ENCODE data around the gene PRIMA1.

The PRIMA1 gene

DNA sequence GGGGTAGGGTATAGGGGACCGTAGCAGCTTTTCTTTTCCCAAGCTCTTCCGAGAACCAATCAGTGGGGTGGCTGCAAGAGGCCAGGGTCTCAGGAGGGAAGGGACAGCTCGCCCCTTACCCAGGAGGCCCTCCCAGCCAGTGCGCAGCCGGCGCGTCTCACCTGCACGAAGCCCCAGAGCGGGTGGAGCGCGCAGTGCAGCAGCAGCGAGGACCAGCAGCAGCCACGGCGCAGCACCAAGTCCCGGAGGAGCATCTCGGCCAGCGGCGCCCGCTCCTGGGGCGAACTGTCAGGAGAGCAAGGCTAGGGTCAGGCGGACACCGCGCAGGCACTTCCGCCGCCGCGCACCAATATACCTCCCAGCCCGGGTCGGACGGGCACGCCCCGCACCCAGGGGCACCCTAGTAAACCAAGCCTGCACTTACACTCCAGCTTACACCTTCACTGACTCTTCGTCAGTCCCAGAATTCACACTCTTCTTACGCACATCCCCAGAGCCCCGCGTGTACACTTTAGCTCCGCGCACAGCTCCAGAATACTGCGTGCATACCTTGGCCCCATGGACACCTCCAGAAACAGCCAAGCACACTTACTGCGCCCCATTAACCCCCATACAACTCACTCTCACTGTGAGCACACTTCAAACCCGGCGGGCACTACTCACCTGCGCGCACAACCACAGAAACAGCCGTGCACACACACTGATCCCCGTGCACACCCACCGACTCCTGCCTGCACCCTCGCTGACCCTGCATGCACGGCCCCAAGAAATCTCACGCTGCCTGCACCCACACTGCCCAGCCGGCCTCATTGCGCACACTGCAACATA lies 606 bp downstream of the PRIMA1 start:
- no peaks in the 10 kb centered on the region; the same call in 1 of the 2 replicates for H4K20me1 ChIP-seq
- no peak overlapping the region for H3K4me3 ChIP-seq
- TF ChIP-seq Cebpa-rat (IDR thresholded peaks at IDR 0.05), result no peak
- no peak overlapping the region for H3K9ac ChIP-seq
- no peaks in the 10 kb centered on the region for H3K4me1 ChIP-seq
- H3K9me3 ChIP-seq, result peaks cover 17% of the 10 kb centered on the region; the same call in 1 of the 2 replicates
- H3K36me3 ChIP-seq, result no peaks in the 10 kb centered on the region
- no peak overlapping the region for H3K4me2 ChIP-seq
- no peak overlapping the region for H3K27ac ChIP-seq
- H3K27me3 ChIP-seq, result peaks cover 56% of the 10 kb centered on the region

DNA sequence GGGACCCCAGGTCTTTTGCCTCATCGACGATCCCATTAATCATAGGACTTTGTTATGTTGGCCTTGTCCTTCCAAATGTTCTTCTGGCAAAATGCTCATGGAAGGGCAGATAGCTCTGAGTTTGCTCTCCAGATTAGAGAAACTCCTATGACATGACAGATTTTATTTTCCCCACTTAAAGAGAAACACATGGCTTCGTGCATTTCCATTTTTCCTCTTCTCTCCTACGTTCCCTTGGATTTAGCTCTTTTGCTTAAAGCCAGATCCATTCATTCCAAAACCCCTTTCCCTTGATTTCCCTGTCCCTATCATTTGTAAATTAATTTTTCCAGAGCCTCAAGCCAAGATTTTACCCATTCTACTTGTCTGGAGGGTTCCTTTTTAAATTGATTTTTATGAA lies 2.9 kb downstream of the PRIMA1 start:
- H3K27ac ChIP-seq, result no peak overlapping the region

GRCh38 chr14:93784878-93785277 lies 3.4 kb downstream of the PRIMA1 start:
- Histone ChIP-seq H3K27ac (no peak overlapping the region), H3K4me3 (no peak overlapping the region), H3K27me3 (peaks cover 41% of the 10 kb centered on the region), H3K4me1 (no peaks in the 10 kb centered on the region), H3K9ac (no peak overlapping the region), H3K9me3 (peaks cover 17% of the 10 kb centered on the region; the same call in 1 of the 2 replicates), H3K4me2 (no peak overlapping the region), H4K20me1 (no peaks in the 10 kb centered on the region; the same call in 1 of the 2 replicates), H3K36me3 (no peaks in the 10 kb centered on the region)
- no peak for TF ChIP-seq Cebpa-rat (IDR thresholded peaks at IDR 0.05)

More for the DNA sequence above, 2.9 kb downstream of the PRIMA1 start:
- Histone ChIP-seq H3K4me2 (no peak overlapping the region), H3K9me3 (peaks cover 17% of the 10 kb centered on the region; the same call in 1 of the 2 replicates), H3K4me3 (no peak overlapping the region), H3K9ac (no peak overlapping the region), H3K27me3 (peaks cover 46% of the 10 kb centered on the region), H3K4me1 (no peaks in the 10 kb centered on the region), H4K20me1 (no peaks in the 10 kb centered on the region; the same call in 1 of the 2 replicates), H3K36me3 (no peaks in the 10 kb centered on the region)
- TF ChIP-seq Cebpa-rat (IDR thresholded peaks at IDR 0.05), result no peak

DNA sequence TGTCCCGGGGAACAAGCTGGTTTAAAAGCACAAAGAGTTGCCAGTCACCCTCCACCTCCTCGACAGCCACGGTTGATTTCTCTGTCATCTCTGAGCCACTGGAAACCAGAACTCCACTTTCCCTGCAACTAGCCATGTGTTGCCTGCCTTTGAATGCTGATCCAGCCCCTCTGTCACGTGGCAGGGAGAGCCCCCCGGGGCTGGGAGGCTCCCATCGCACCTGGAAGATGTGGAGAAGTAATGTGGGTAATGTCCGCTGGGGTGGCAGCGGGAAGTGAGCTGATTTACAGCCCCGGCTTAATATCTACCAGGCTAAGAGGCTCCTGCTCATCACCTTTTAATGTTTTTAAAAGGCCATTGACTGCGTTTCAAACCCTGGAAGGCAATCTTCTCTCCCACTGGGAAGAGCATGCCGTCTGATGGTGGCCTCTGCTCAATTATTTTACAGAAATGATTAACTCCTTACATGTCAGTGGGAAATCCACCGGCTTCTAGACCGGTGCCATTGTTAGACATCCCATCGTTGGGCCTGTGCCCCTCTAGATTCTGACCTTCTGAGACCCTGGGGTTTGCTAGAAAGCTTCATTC lies 7.4 kb downstream of the PRIMA1 start:
- H3K4me3 ChIP-seq, result no peak overlapping the region
- H3K36me3 ChIP-seq, result no peaks in the 10 kb centered on the region
- no peak for TF ChIP-seq Cebpa-rat (IDR thresholded peaks at IDR 0.05)
- no peaks in the 10 kb centered on the region for H3K9me3 ChIP-seq
- no peak overlapping the region for H3K4me2 ChIP-seq
- H3K27me3 ChIP-seq, result peaks cover 1% of the 10 kb centered on the region; the same call in 1 of the 2 replicates
- H3K27ac ChIP-seq, result no peak overlapping the region
- H4K20me1 ChIP-seq, result no peaks in the 10 kb centered on the region
- no peaks in the 10 kb centered on the region for H3K4me1 ChIP-seq
- H3K9ac ChIP-seq, result no peak overlapping the region

DNA sequence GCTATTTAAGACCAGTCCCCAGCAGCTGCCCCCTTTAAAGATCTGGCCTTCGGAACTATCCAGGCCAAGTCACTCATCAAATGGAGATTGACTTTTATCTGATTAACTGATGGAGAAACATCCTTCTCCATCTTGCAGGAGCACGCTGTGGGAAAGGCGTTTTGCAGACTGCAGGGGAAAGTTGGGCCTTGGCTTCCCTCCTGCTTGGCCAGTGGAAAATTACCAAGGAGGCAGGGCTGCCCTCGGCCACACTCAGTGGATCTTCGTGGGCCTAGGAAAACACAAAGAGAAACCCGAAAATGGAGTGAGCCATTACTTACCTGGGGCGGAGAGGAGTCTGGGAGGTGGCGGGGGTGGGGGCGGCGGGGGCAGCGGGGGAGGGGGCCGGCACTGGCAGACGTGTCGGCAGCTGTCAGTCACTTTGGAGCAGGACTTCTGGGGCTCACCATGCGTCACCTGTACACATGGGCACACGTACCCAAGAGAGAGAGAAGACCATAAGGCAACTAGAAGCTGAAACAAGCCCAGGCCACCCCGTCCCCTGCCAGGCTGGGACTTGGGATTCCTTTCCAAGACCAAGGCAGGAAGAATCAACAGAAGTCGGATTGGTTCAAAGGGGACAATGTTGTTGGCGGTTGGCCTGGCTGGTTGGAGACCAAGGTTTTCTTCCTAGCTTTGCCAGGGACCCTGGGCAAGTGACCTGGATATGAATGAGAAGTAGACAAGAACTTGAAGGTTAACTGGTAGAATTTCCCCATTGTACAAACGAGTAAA lies 9.2 kb downstream of the PRIMA1 start:
- H3K27ac ChIP-seq, result no peak overlapping the region
- H3K9me3 ChIP-seq, result no peaks in the 10 kb centered on the region
- no peaks in the 10 kb centered on the region for H3K27me3 ChIP-seq
- TF ChIP-seq Cebpa-rat (IDR thresholded peaks at IDR 0.05), result no peak
- no peak overlapping the region for H3K4me2 ChIP-seq
- no peak overlapping the region for H3K4me3 ChIP-seq
- no peaks in the 10 kb centered on the region for H4K20me1 ChIP-seq
- no peak overlapping the region for H3K9ac ChIP-seq
- H3K4me1 ChIP-seq, result no peaks in the 10 kb centered on the region
- H3K36me3 ChIP-seq, result no peaks in the 10 kb centered on the region

GRCh38 chr14:93778453-93778852 lies 9.8 kb downstream of the PRIMA1 start:
- no peaks in the 10 kb centered on the region for H3K4me1 ChIP-seq
- no peak for TF ChIP-seq Cebpa-rat (IDR thresholded peaks at IDR 0.05)
- H3K4me3 ChIP-seq, result no peak overlapping the region
- H3K27ac ChIP-seq, result no peak overlapping the region
- no peaks in the 10 kb centered on the region for H3K27me3 ChIP-seq
- no peaks in the 10 kb centered on the region for H3K36me3 ChIP-seq
- no peak overlapping the region for H3K9ac ChIP-seq
- no peaks in the 10 kb centered on the region for H4K20me1 ChIP-seq
- H3K9me3 ChIP-seq, result no peaks in the 10 kb centered on the region
- H3K4me2 ChIP-seq, result no peak overlapping the region

DNA sequence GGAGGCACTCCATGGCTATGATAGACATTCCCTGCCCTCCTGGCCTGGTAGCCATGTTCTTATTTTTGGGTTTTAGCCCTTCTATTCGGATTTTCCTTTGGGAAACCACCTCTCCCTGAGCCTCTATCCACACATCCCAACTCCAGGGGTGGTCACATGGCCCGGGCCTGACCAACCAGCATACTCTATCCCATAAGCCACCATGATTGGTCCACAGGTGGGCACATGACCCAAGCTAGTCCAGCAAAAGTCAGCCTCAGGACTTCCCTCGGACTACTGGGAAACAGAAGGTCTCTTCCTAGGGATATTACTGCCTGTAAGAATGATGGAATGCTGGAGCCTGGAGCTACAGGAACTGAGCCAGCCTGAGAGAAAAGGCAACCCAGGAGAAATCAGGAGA lies 12.5 kb downstream of the PRIMA1 start:
- no peak overlapping the region for H3K27ac ChIP-seq
- no peak overlapping the region for H3K4me3 ChIP-seq
- no peak overlapping the region for H3K9ac ChIP-seq
- H3K4me2 ChIP-seq, result no peak overlapping the region
- no peaks in the 10 kb centered on the region for H3K27me3 ChIP-seq
- H4K20me1 ChIP-seq, result no peaks in the 10 kb centered on the region
- no peaks in the 10 kb centered on the region for H3K4me1 ChIP-seq
- TF ChIP-seq Cebpa-rat (IDR thresholded peaks at IDR 0.05), result no peak
- no peaks in the 10 kb centered on the region for H3K9me3 ChIP-seq
- no peaks in the 10 kb centered on the region for H3K36me3 ChIP-seq

GRCh38 chr14:93775158-93775557 lies 13.1 kb downstream of the PRIMA1 start:
- no peak for TF ChIP-seq Cebpa-rat (IDR thresholded peaks at IDR 0.05)
- H3K36me3 ChIP-seq, result no peaks in the 10 kb centered on the region

GRCh38 chr14:93772263-93772662 lies 16.0 kb downstream of the PRIMA1 start:
- no peaks in the 10 kb centered on the region for H4K20me1 ChIP-seq
- no peak overlapping the region for H3K9ac ChIP-seq
- H3K27me3 ChIP-seq, result no peaks in the 10 kb centered on the region
- H3K4me2 ChIP-seq, result no peak overlapping the region
- H3K27ac ChIP-seq, result no peak overlapping the region
- no peak for TF ChIP-seq Cebpa-rat (IDR thresholded peaks at IDR 0.05)
- no peak overlapping the region for H3K4me3 ChIP-seq
- no peaks in the 10 kb centered on the region for H3K36me3 ChIP-seq
- no peaks in the 10 kb centered on the region for H3K9me3 ChIP-seq
- no peaks in the 10 kb centered on the region for H3K4me1 ChIP-seq

More at GRCh38 chr14:93775158-93775557, 13.1 kb downstream of the PRIMA1 start:
- Histone ChIP-seq H3K4me2 (no peak overlapping the region), H3K9me3 (no peaks in the 10 kb centered on the region), H3K4me3 (no peak overlapping the region), H4K20me1 (no peaks in the 10 kb centered on the region), H3K4me1 (no peaks in the 10 kb centered on the region), H3K9ac (no peak overlapping the region), H3K27me3 (no peaks in the 10 kb centered on the region), H3K27ac (no peak overlapping the region)
